Skeletal muscle tissue (tissue), 4 donors: ENCODE data around the gene CDC16. TPM values are rescaled to one million over a fixed set of nuclear protein-coding genes. Genes with fewer than 3 reads are reported as not detected.

Experiments
- H3K27ac ChIP-seq: one replicate; pipeline ENCODE4 v1.7.0; 2013; ENCODE audit warnings: mild to moderate bottlenecking, low read depth, low read length, inconsistent platforms
- H3K27me3 ChIP-seq, 3 donors: one replicate each; pipeline ENCODE4 v1.7.0; 2013; ENCODE audit warnings: low read length in 3 of 3; ENCODE audit not compliant: control insufficient read depth in 3 of 3, insufficient read depth in 3 of 3
- H3K36me3 ChIP-seq, 3 donors: one replicate each; pipeline ENCODE4 v1.7.0; 2013; ENCODE audit warnings: low read length in 3 of 3; ENCODE audit not compliant: control insufficient read depth in 3 of 3, insufficient read depth in 3 of 3
- H3K4me1 ChIP-seq, 3 donors: one replicate each; pipeline ENCODE4 v1.7.0; 2013; ENCODE audit warnings: low read length in 3 of 3, mild to moderate bottlenecking in 3 of 3; ENCODE audit not compliant: control insufficient read depth in 3 of 3, insufficient read depth in 3 of 3
- H3K4me3 ChIP-seq, 3 donors: one replicate each; pipeline ENCODE4 v1.7.0; 2013; ENCODE audit warnings: low read length in 3 of 3
- H3K9ac ChIP-seq, 3 donors: one replicate each; pipeline ENCODE4 v1.7.0; 2013; ENCODE audit warnings: low read length in 3 of 3, mild to moderate bottlenecking in 3 of 3, moderate library complexity in 2 of 3, low read depth in 1 of 3
- H3K9me3 ChIP-seq, 3 donors: one replicate each; pipeline ENCODE4 v1.7.0; 2013; ENCODE audit warnings: low read length in 3 of 3; ENCODE audit not compliant: control insufficient read depth in 3 of 3
- total RNA-seq: library from RNA; depleted of rRNA; stranded (reverse); fragments of >200 nt; gene quantifications from one replicate; pipeline ENCODE4 v1.2.3, GENCODE V29; 2014
- donor health status: Osteomylitis.

Gene CDC16
- total RNA-seq, 1 donor from 2014 or later: 64.2 TPM

GRCh38 chr13:114304346-114305034 is 69.8 kb downstream of the CDC16 start:
- Histone ChIP-seq H3K4me1 (peaks cover under 1 to 4% (median under 1%) of the 10 kb centered on the region in 3 donors), H3K27me3 (no peaks in the 10 kb centered on the region), H3K9me3 (no peaks in the 10 kb centered on the region), H3K4me3 (no peak overlapping the region), H3K36me3 (peaks cover 35 to 50% (median 50%) of the 10 kb centered on the region in 3 donors), H3K27ac (no peak overlapping the region), H3K9ac (no peak overlapping the region)

GRCh38 chr13:114309086-114309485 is 74.4 kb downstream of the CDC16 start:
- H3K4me3 ChIP-seq: no peak overlapping the region
- peaks cover 5 to 16% (median 5%) of the 10 kb centered on the region in 3 donors for H3K4me1 ChIP-seq
- no peak overlapping the region for H3K27ac ChIP-seq
- H3K9me3 ChIP-seq: no peaks in the 10 kb centered on the region
- H3K36me3 ChIP-seq: peaks cover 12 to 19% (median 19%) of the 10 kb centered on the region in 3 donors
- no peak overlapping the region for H3K9ac ChIP-seq
- no peaks in the 10 kb centered on the region for H3K27me3 ChIP-seq

GRCh38 chr13:114309806-114310410 is 75.2 kb downstream of the CDC16 start:
- no peak overlapping the region for H3K4me3 ChIP-seq
- H3K36me3 ChIP-seq: peaks cover 10 to 14% (median 12%) of the 10 kb centered on the region in 3 donors
- peak overlapping the region in 1 of 3 donors; percentile 25 for H3K9ac ChIP-seq
- H3K9me3 ChIP-seq: no peaks in the 10 kb centered on the region
- peaks cover 5 to 18% (median 7%) of the 10 kb centered on the region in 3 donors for H3K4me1 ChIP-seq
- no peaks in the 10 kb centered on the region for H3K27me3 ChIP-seq
- H3K27ac ChIP-seq: no peak overlapping the region

- H3K4me3 ChIP-seq: no peak overlapping the region
- H3K9me3 ChIP-seq: no peaks in the 10 kb centered on the region
- peaks cover 12 to 24% (median 15%) of the 10 kb centered on the region in 3 donors for H3K4me1 ChIP-seq
- no peaks in the 10 kb centered on the region for H3K27me3 ChIP-seq
- no peak overlapping the region for H3K9ac ChIP-seq
- no peak overlapping the region for H3K27ac ChIP-seq
- peaks cover 9 to 11% (median 10%) of the 10 kb centered on the region in 3 donors for H3K36me3 ChIP-seq
Measured at GRCh38 chr13:114310956-114311355, 76.3 kb downstream of the CDC16 start.

- Histone ChIP-seq H3K4me1 (peaks cover 12 to 24% (median 15%) of the 10 kb centered on the region in 3 donors), H3K4me3 (no peak overlapping the region), H3K27me3 (no peaks in the 10 kb centered on the region), H3K9me3 (no peaks in the 10 kb centered on the region), H3K27ac (no peak overlapping the region), H3K36me3 (peaks cover 8 to 9% (median 8%) of the 10 kb centered on the region in 3 donors), H3K9ac (no peak overlapping the region)
Measured at GRCh38 chr13:114311387-114311786, 76.7 kb downstream of the CDC16 start.

GRCh38 chr13:114311908-114312307 is 77.2 kb downstream of the CDC16 start:
- Histone ChIP-seq H3K36me3 (peaks cover 3 to 4% (median 3%) of the 10 kb centered on the region in 3 donors), H3K9me3 (no peaks in the 10 kb centered on the region), H3K9ac (no peak overlapping the region), H3K4me1 (peaks cover 12 to 24% (median 18%) of the 10 kb centered on the region in 3 donors), H3K27ac (no peak overlapping the region), H3K27me3 (no peaks in the 10 kb centered on the region), H3K4me3 (no peak overlapping the region)

GRCh38 chr13:114313061-114313860 is 78.6 kb downstream of the CDC16 start:
- peaks cover 12 to 26% (median 18%) of the 10 kb centered on the region in 3 donors for H3K4me1 ChIP-seq
- H3K4me3 ChIP-seq: peak overlapping the region; percentile 77 to 93 (median 81)

GRCh38 chr13:114314074-114314912 is 79.6 kb downstream of the CDC16 start, which contains the start of gene CHAMP1:
Gene CHAMP1 (plus strand): TSS chr13:114314503. CDS start chr13:114323843, 9,340 bp downstream.
- Histone ChIP-seq H3K4me1 (peaks cover 17 to 31% (median 18%) of the 10 kb centered on the region in 3 donors), H3K4me3 (peak within 1 kb of the TSS; percentile 77 to 93 (median 81)), H3K9me3 (no peaks in the 10 kb centered on the region)

More at GRCh38 chr13:114313061-114313860, 78.6 kb downstream of the CDC16 start:
- H3K36me3 ChIP-seq: no peaks in the 10 kb centered on the region
- H3K9ac ChIP-seq: peak overlapping the region; percentile 86 to 93 (median 86)
- H3K27ac ChIP-seq: peak overlapping the region; percentile 89
- H3K9me3 ChIP-seq: no peaks in the 10 kb centered on the region
- H3K27me3 ChIP-seq: no peaks in the 10 kb centered on the region

More at GRCh38 chr13:114314074-114314912, 79.6 kb downstream of the CDC16 start, which contains the start of gene CHAMP1:
- Histone ChIP-seq H3K9ac (peak within 1 kb of the TSS; percentile 86 to 93 (median 86)), H3K27ac (peak within 1 kb of the TSS; percentile 89), H3K36me3 (no peaks in the 10 kb centered on the region), H3K27me3 (no peaks in the 10 kb centered on the region)
